ENCODE data around the gene MTARC2.

MTARC2 gene

GRCh38 chr1:220784751-220785150, 36.6 kb downstream of the MTARC2 start:
- TF ChIP-seq CTCF (IDR thresholded peaks at IDR 0.05; ENCODE audit: low read depth, low read length): no peak

GRCh38 chr1:220785166-220786056, 37.3 kb downstream of the MTARC2 start:
- TF ChIP-seq CTCF (IDR thresholded peaks at IDR 0.05; ENCODE audit: low read depth, low read length): no peak
- DNase-seq (ENCODE audit: extremely low read depth, low read depth): no peak

More at GRCh38 chr1:220784751-220785150, 36.6 kb downstream of the MTARC2 start:
- no peak for DNase-seq (ENCODE audit: extremely low read depth, low read depth)

- no peak for TF ChIP-seq CTCF (IDR thresholded peaks at IDR 0.05; ENCODE audit: low read depth, low read length)
- no peak for DNase-seq (ENCODE audit: extremely low read depth, low read depth)
These were observed 37.9 kb downstream of the MTARC2 start for GRCh38 chr1:220786057-220786336.

- no peak for DNase-seq (ENCODE audit: extremely low read depth, low read depth)
- peak; percentile 0 for TF ChIP-seq CTCF (IDR thresholded peaks at IDR 0.05; ENCODE audit: low read depth, low read length)
These were observed 38.4 kb downstream of the MTARC2 start, which contains the start of gene MTARC1 for GRCh38 chr1:220786337-220787068. Gene MTARC1, plus strand, starts transcription at chr1:220786913. Its CDS starts 32 bp downstream, at chr1:220786945.

GRCh38 chr1:220787069-220787619, 39.0 kb downstream of the MTARC2 start:
- DNase-seq (ENCODE audit: extremely low read depth, low read depth): no peak
- no peak for TF ChIP-seq CTCF (IDR thresholded peaks at IDR 0.05; ENCODE audit: low read depth, low read length)

GRCh38 chr1:220788900-220789299, 40.8 kb downstream of the MTARC2 start:
- no peak for DNase-seq (ENCODE audit: extremely low read depth, low read depth)
- no peak for TF ChIP-seq CTCF (IDR thresholded peaks at IDR 0.05; ENCODE audit: low read depth, low read length)

Measured in AG09319 (cell line).